GM18498 (cell line): ENCODE results near the gene ITIH5.
A peak's percentile ranks its signal among the peaks of the same experiment; 100 is the strongest.

Experiments used
- ATAC-seq: cut with Tn5 transposase; IDR thresholded peaks from one replicate; pipeline ENCODE4 v1.9.1; 2021; ENCODE audit warnings: mild to moderate bottlenecking, moderate library complexity; ENCODE audit not compliant: unreplicated experiment

The ITIH5 gene

DNA sequence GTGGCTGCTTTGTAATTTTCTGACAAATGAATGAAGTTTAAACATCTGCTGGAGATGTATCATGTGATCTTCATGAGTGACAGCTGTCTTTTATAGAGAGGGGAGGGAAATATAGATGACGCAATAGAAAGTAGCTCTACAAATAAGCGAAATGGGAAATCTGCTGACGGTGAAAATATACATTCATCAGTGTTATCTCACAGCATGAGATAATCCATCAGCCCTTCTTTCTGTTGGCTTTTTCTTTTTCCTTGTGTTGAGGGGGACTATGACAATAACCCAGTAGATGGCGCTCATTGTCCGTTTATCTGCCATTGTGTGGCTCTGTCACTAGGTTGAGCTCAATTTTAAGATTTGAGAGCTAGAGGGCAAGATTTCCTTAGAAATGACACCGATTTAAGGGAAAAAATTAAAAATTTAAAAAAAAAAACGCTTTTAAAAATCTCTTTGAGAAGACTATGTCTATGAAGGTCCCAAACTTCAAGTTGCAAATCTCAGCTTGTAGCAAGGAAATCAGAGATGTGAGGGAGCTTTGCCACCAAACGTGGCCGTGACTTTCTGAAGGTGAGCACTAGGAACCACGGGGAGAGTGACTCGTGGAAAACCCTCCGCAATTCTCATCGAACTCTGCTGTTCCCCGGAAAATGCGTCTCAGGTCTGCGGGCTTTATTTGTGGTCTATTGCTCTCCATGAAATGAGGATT is 141.3 kb downstream of the ITIH5 start:
- peak; percentile 76 for ATAC-seq

DNA sequence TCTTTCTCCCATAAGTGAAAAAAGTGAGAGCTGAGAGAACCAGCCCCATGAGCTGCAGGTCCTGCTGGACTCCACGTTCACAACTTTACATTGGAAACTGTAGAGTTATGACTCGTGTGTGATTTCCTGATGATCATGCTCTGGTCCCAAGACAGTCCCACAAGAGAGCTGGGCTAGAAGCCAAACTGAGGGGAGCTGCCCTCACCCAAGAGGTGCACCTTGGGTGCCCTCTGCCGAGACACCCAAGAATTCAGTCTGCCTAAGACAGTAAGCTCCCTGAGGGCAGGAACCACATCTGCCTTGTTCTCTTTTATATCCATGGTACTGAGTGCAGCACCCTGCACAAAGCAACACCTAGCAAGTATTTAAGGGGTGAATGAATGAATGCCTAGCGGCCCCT is 143.1 kb downstream of the ITIH5 start:
- no peak for ATAC-seq

- ATAC-seq = peak; percentile 80
Measured at GRCh38 chr10:7520507-7521485, 146.0 kb downstream of the ITIH5 start.

- ATAC-seq = no peak
Measured at GRCh38 chr10:7519351-7519750, 147.4 kb downstream of the ITIH5 start.

GRCh38 chr10:7518693-7519092 is 148.1 kb downstream of the ITIH5 start:
- ATAC-seq = no peak

DNA sequence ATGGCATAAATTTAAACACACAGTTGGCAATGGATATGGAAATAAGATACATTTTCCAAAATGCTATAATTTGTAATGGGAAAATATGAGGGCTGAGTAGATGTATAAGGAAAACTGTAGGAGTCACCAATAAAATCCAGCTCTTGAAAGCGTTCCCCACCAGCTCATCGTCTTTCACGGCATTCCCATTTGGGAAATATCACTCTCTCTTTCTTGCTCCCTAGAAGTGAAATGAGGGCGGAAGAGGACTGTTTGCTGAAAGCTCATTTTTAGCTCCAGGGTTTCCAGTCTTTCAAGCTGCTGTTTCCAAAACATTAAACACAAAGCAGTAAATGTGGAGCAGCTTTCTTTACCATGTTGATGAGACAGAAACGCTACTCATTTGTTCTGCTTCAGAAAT is 151.3 kb downstream of the ITIH5 start:
- ATAC-seq = no peak

GRCh38 chr10:7513936-7514335 is 152.8 kb downstream of the ITIH5 start:
- no peak for ATAC-seq

GRCh38 chr10:7513455-7513854 is 153.3 kb downstream of the ITIH5 start:
- no peak for ATAC-seq

DNA sequence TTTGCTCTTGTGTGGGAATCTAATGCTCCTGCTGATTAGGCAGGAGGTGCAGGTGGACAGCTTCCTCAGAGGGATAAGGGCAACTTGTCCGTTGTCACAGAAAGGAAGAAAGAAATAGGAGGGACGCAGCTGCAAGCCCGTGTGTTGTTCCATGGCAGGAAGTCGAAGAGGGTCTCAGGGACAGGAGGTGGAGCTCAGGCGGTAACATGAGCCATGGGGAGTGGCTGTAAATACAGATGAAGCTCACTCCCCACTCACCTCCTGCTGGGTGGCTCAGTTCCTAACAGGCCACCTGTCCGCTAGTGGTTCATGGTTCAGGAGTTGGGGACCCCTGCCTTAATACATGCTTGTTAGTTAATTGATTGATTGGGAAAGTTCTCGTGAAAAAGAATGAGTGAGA is 154.3 kb downstream of the ITIH5 start:
- ATAC-seq = no peak

GRCh38 chr10:7511612-7512011 is 155.2 kb downstream of the ITIH5 start:
- ATAC-seq = no peak
